OCI-LY1 (cell line): ENCODE measurements around the gene ANKMY1.

Experiments used
- H2AFZ ChIP-seq: fragments of 200-600 bp; sonication (generic), shearing (Covaris generic); 2 replicates; pipeline ENCODE4 v1.6.0; 2014; ENCODE audit warnings: antibody characterized with exemption, mild to moderate bottlenecking, low read length
- H3F3A ChIP-seq: fragments of 200-600 bp; sonication (generic), shearing (Covaris generic); 2 replicates; pipeline ENCODE4 v1.6.0; 2014; ENCODE audit warnings: mild to moderate bottlenecking, antibody characterized with exemption, low read length, moderate library complexity; ENCODE audit not compliant: insufficient read depth
- H3K27ac ChIP-seq: fragments of 200-600 bp; sonication (generic); 2 replicates; pipeline ENCODE4 v1.5.1; 2014; ENCODE audit warnings: low read length, mixed run types, mild to moderate bottlenecking, low read depth; ENCODE audit not compliant: poor library complexity, severe bottlenecking
- H3K27me3 ChIP-seq: fragments of 200-600 bp; sonication (generic); 2 replicates; pipeline ENCODE4 v1.6.0; 2014; ENCODE audit warnings: antibody characterized with exemption, mild to moderate bottlenecking, low read length, moderate library complexity; ENCODE audit not compliant: insufficient read depth
- H3K36me3 ChIP-seq: fragments of 200-600 bp; sonication (generic); 2 replicates; pipeline ENCODE4 v1.6.1; 2014; ENCODE audit warnings: mild to moderate bottlenecking, antibody characterized with exemption, low read length, moderate library complexity, mixed read lengths; ENCODE audit not compliant: insufficient read depth
- H3K4me1 ChIP-seq: fragments of 200-600 bp; sonication (generic); 2 replicates; pipeline ENCODE4 v1.5.1; 2014; ENCODE audit warnings: mild to moderate bottlenecking, low read length, moderate library complexity; ENCODE audit not compliant: insufficient read depth, severe bottlenecking
- H3K4me2 ChIP-seq: fragments of 200-600 bp; sonication (generic), shearing (Covaris generic); 2 replicates; pipeline ENCODE4 v1.6.1; 2014; ENCODE audit warnings: low read length
- H3K4me3 ChIP-seq: fragments of 200-600 bp; sonication (generic); 2 replicates; pipeline ENCODE4 v1.5.1; 2014; ENCODE audit warnings: low read length, low read depth, mild to moderate bottlenecking, mixed read lengths; ENCODE audit not compliant: poor library complexity, severe bottlenecking
- H3K79me2 ChIP-seq: fragments of 200-600 bp; shearing (Covaris generic); 2 replicates; pipeline ENCODE4 v1.6.1; 2016; ENCODE audit warnings: mixed run types, low read length, mixed read lengths; ENCODE audit not compliant: insufficient read depth
- H3K9ac ChIP-seq: fragments of 200-600 bp; sonication (generic), shearing (Covaris generic); 2 replicates; pipeline ENCODE4 v1.6.1; 2014; ENCODE audit warnings: mild to moderate bottlenecking, low read length, mixed read lengths
- H3K9me2 ChIP-seq: fragments of 200-600 bp; sonication (generic), shearing (Covaris generic); 2 replicates; pipeline ENCODE4 v1.6.1; 2014; ENCODE audit warnings: low read depth, mild to moderate bottlenecking, low read length, mixed read lengths
- H3K9me3 ChIP-seq: fragments of 200-600 bp; shearing (Covaris generic); 2 replicates; pipeline ENCODE4 v1.6.1; 2014; ENCODE audit warnings: low read length, mixed read lengths
- H4K20me1 ChIP-seq: fragments of 200-600 bp; sonication (generic), shearing (Covaris generic); 2 replicates; pipeline ENCODE4 v1.6.0; 2016; ENCODE audit warnings: mild to moderate bottlenecking, low read length; ENCODE audit not compliant: insufficient read depth
- CTCF ChIP-seq: fragments of 200-600 bp; sonication (generic), shearing (Covaris generic); IDR thresholded peaks from 2 replicates; pipeline ENCODE4 v1.5.1; 2017; ENCODE audit warnings: mild to moderate bottlenecking, antibody characterized with exemption, low read length, moderate library complexity, mixed read lengths
- EZH2 ChIP-seq: fragments of 200-600 bp; sonication (generic), shearing (Covaris generic); IDR thresholded peaks from 2 replicates; pipeline ENCODE4 v1.8.0; 2017; ENCODE audit warnings: borderline replicate concordance, mixed run types, mild to moderate bottlenecking, antibody characterized with exemption, low read length, moderate library complexity, mixed read lengths

ANKMY1 gene

DNA sequence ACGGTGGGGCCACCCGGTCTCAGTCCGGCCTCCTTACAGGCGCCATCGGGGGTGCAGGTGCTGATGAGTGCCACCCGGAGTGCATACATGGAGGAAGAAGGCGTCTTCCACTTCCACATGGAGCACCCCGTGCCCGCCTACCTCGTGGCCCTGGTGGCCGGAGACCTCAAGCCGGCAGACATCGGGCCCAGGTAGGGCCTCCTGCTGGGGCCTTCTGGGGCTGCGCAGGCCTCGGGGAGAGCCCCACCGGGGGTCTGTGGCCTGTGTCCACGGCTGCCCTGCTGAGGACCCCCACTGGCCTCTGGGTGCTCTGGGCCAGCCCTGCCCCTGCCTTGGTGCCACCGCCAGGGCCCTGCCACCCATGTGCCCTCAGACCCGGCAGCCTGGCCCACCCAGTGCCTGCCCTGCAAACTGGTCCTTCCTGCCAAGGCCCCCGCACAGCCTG, 15.3 kb upstream of the ANKMY1 start:
- Histone ChIP-seq H3K27ac (no peak overlapping the region), H3F3A (no peaks in the 10 kb centered on the region), H3K27me3 (no peaks in the 10 kb centered on the region), H2AFZ (no peak overlapping the region), H3K9me3 (no peaks in the 10 kb centered on the region), H3K9ac (no peak overlapping the region), H3K79me2 (no peaks in the 10 kb centered on the region), H3K4me3 (no peak overlapping the region), H3K4me1 (peaks cover 18% of the 10 kb centered on the region), H4K20me1 (no peaks in the 10 kb centered on the region), H3K4me2 (no peak overlapping the region), H3K9me2 (no peaks in the 10 kb centered on the region), H3K36me3 (peaks cover 31% of the 10 kb centered on the region)
- TF ChIP-seq CTCF (no peak), EZH2 (no peak)

- Histone ChIP-seq H3K27me3 (no peaks in the 10 kb centered on the region), H3K4me2 (no peak overlapping the region), H4K20me1 (no peaks in the 10 kb centered on the region), H3K9me3 (no peaks in the 10 kb centered on the region), H3K79me2 (no peaks in the 10 kb centered on the region), H3K36me3 (peaks cover 24% of the 10 kb centered on the region), H3F3A (no peaks in the 10 kb centered on the region), H3K4me1 (peaks cover 23% of the 10 kb centered on the region), H2AFZ (no peak overlapping the region), H3K9me2 (no peaks in the 10 kb centered on the region), H3K27ac (no peak overlapping the region), H3K4me3 (no peak overlapping the region), H3K9ac (no peak overlapping the region)
- TF ChIP-seq EZH2 (no peak), CTCF (no peak)
Measured at GRCh38 chr2:240572141-240573031, 14.6 kb upstream of the ANKMY1 start.

- Histone ChIP-seq H3K4me1 (peaks cover 32% of the 10 kb centered on the region), H3K4me2 (peak overlapping the region; percentile 88; the same call in 1 of the 2 replicates), H3K27ac (no peak overlapping the region)
Measured at GRCh38 chr2:240571314-240571973, 13.7 kb upstream of the ANKMY1 start.

More at GRCh38 chr2:240571314-240571973, 13.7 kb upstream of the ANKMY1 start:
- Histone ChIP-seq H4K20me1 (no peaks in the 10 kb centered on the region), H3K27me3 (no peaks in the 10 kb centered on the region), H3K9me3 (no peaks in the 10 kb centered on the region), H3K9ac (no peak overlapping the region), H2AFZ (no peak overlapping the region), H3K36me3 (peaks cover 15% of the 10 kb centered on the region), H3F3A (no peaks in the 10 kb centered on the region), H3K4me3 (no peak overlapping the region), H3K9me2 (no peaks in the 10 kb centered on the region), H3K79me2 (no peaks in the 10 kb centered on the region)
- no peak for TF ChIP-seq EZH2
- no peak for TF ChIP-seq CTCF
